IPS-NIHi7 (cell line): ENCODE measurements around the gene HOXC9.

Source experiments
- DNase-seq: peaks from one replicate; pipeline ENCODE4 v3.0.0; 2012; ENCODE audit warnings: mixed read lengths; ENCODE audit errors: extremely low spot score

The HOXC9 gene

GRCh38 chr12:54014377-54015017 lies 14.5 kb downstream of the HOXC9 start:
- DNase-seq, result no peak

GRCh38 chr12:54015018-54015931 lies 15.3 kb downstream of the HOXC9 start:
- DNase-seq, result no peak

GRCh38 chr12:54016051-54016450 lies 16.1 kb downstream of the HOXC9 start:
- DNase-seq, result no peak

GRCh38 chr12:54016478-54016964 lies 16.6 kb downstream of the HOXC9 start:
- DNase-seq, result no peak

- DNase-seq, result no peak
Observed at GRCh38 chr12:54017027-54017788, 17.2 kb downstream of the HOXC9 start.

GRCh38 chr12:54017878-54018467 lies 18.0 kb downstream of the HOXC9 start:
- DNase-seq, result peak; percentile 89

- DNase-seq, result no peak
Observed at GRCh38 chr12:54018468-54018984, 18.6 kb downstream of the HOXC9 start.

- DNase-seq, result no peak
Observed at GRCh38 chr12:54019091-54019811, 19.3 kb downstream of the HOXC9 start.

GRCh38 chr12:54019924-54020590 lies 20.1 kb downstream of the HOXC9 start:
- DNase-seq, result no peak

- no peak for DNase-seq
Observed at GRCh38 chr12:54020591-54021405, 20.8 kb downstream of the HOXC9 start.

GRCh38 chr12:54021432-54022013 lies 21.6 kb downstream of the HOXC9 start:
- DNase-seq, result no peak

GRCh38 chr12:54022960-54023884 lies 23.3 kb downstream of the HOXC9 start:
- no peak for DNase-seq

GRCh38 chr12:54024127-54024526 lies 24.2 kb downstream of the HOXC9 start:
- no peak for DNase-seq

- DNase-seq, result no peak
Observed at GRCh38 chr12:54024581-54025305, 24.8 kb downstream of the HOXC9 start.

GRCh38 chr12:54025499-54026405 lies 25.8 kb downstream of the HOXC9 start:
- DNase-seq, result no peak
